Lower lobe of right lung (tissue), 2 donors: ENCODE measurements around the gene ALAS1. TPM values are rescaled to one million over a fixed set of nuclear protein-coding genes. Genes with fewer than 3 reads are reported as not detected.

Experiments used
- ATAC-seq, 2 donors: fragments of 200-7000 bp; cut with Tn5 transposase; one replicate each; pipeline ENCODE4 v1.9.1; 2020 to 2022; ENCODE audit warnings: mild to moderate bottlenecking in 2 of 2, moderate library complexity in 2 of 2
- DNase-seq: peaks from one replicate; pipeline ENCODE4 v3.0.0-alpha.2; 2020
- H3K27ac ChIP-seq: fragments of 200-600 bp; one replicate; pipeline ENCODE4 v1.8.0; 2022
- H3K27me3 ChIP-seq: fragments of 200-600 bp; one replicate; pipeline ENCODE4 v1.8.0; 2022; ENCODE audit warnings: low read depth
- H3K36me3 ChIP-seq: fragments of 200-600 bp; one replicate; pipeline ENCODE4 v1.8.0; 2022; ENCODE audit warnings: mild to moderate bottlenecking
- H3K4me1 ChIP-seq: fragments of 200-600 bp; one replicate; pipeline ENCODE4 v1.8.0; 2022
- H3K4me3 ChIP-seq: fragments of 200-600 bp; one replicate; pipeline ENCODE4 v1.8.0; 2022; ENCODE audit warnings: mild to moderate bottlenecking
- H3K9me3 ChIP-seq: fragments of 200-600 bp; one replicate; pipeline ENCODE4 v1.8.0; 2022
- intact Hi-C: fragments of 100-400 bp; cut with DNase I; formaldehyde crosslinking; loops from one replicate; pipeline ENCODE4 v1.11.0; 2022
- total RNA-seq: library from RNA; stranded (reverse); fragmentation: NEBNext Ultra II Directional; extraction: Animal tissue kit (Norgen Biotek cat#: 25700); gene quantifications from one replicate; pipeline ENCODE4 v1.2.1, GENCODE V29; 2021
- TF ChIP-seq, protein P1 (sequence below): fragments of 200-600 bp; IDR thresholded peaks from one replicate; pipeline ENCODE4 v1.8.0; 2022; ENCODE audit warnings: antibody characterized with exemption, mild to moderate bottlenecking
- donor health status: DM: no; HTN: yes; CAD: no; lungs with severe emphysema.

ALAS1 gene
- total RNA-seq, 1 donor from 2014 or later = 103 TPM

DNA sequence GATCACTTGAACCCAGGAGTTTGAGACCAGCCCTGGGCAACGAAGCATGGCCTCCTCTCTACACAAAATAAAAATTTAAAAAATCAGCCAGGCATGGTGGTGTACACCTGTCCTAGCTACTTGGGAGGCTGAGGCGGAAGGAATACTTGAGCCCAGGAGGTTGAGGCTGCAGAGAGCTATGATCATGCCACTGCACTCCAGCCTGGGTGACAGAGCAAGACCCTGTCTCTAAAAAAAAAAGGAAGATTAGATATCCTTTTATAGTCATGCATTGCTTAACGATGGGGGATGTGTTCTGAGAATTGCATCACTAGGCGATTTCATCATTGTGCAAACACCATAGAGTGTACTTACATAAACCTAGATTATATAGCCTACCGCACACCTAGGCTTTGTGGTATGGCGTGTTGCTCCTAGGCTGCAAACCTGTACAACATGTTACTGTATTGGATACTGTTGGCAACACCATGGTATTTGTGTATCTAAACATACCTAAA lies 12.6 kb downstream of the ALAS1 start:
- DNase-seq (no peak), ATAC-seq (peak; percentile 79 to 89)
- peaks cover 100% of the 10 kb centered on the region for H3K36me3 ChIP-seq
- H3K4me1 ChIP-seq = peaks cover 25% of the 10 kb centered on the region
- no peaks in the 10 kb centered on the region for H3K9me3 ChIP-seq
- no peak overlapping the region for H3K4me3 ChIP-seq
- intact Hi-C loops = no loop called here
- H3K27me3 ChIP-seq = no peaks in the 10 kb centered on the region
- peak overlapping the region; percentile 67 for H3K27ac ChIP-seq
- TF ChIP-seq, protein P1, sequence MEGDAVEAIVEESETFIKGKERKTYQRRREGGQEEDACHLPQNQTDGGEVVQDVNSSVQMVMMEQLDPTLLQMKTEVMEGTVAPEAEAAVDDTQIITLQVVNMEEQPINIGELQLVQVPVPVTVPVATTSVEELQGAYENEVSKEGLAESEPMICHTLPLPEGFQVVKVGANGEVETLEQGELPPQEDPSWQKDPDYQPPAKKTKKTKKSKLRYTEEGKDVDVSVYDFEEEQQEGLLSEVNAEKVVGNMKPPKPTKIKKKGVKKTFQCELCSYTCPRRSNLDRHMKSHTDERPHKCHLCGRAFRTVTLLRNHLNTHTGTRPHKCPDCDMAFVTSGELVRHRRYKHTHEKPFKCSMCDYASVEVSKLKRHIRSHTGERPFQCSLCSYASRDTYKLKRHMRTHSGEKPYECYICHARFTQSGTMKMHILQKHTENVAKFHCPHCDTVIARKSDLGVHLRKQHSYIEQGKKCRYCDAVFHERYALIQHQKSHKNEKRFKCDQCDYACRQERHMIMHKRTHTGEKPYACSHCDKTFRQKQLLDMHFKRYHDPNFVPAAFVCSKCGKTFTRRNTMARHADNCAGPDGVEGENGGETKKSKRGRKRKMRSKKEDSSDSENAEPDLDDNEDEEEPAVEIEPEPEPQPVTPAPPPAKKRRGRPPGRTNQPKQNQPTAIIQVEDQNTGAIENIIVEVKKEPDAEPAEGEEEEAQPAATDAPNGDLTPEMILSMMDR = no peak

DNA sequence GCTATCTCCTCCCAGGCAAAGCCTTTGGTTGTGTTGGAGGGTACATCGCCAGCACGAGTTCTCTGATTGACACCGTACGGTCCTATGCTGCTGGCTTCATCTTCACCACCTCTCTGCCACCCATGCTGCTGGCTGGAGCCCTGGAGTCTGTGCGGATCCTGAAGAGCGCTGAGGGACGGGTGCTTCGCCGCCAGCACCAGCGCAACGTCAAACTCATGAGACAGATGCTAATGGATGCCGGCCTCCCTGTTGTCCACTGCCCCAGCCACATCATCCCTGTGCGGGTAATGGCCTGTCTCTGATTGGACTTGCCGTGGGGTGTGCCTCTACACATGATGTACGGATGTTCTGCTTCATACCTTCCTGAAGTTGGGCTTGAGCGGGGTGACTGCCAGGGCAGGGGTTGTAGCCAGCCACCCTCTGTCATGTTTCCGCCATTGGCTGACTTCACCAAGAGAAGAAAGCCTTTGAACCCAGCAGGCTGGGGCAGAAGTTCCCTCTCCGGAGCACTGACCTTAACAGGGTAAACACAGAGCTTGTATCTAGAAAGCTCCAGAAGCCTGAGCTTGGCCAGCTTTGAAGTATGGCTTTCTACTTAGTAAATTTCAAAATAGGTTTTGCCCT lies 13.4 kb downstream of the ALAS1 start:
- DNase-seq = no peak
- H3K27ac ChIP-seq = peak overlapping the region; percentile 51
- H3K9me3 ChIP-seq = no peaks in the 10 kb centered on the region
- H3K27me3 ChIP-seq = no peaks in the 10 kb centered on the region
- no peak overlapping the region for H3K4me3 ChIP-seq
- peaks cover 27% of the 10 kb centered on the region for H3K4me1 ChIP-seq
- no peak for ATAC-seq
- TF ChIP-seq, protein P1 = no peak
- intact Hi-C loops = no loop called here
- peaks cover 97% of the 10 kb centered on the region for H3K36me3 ChIP-seq

DNA sequence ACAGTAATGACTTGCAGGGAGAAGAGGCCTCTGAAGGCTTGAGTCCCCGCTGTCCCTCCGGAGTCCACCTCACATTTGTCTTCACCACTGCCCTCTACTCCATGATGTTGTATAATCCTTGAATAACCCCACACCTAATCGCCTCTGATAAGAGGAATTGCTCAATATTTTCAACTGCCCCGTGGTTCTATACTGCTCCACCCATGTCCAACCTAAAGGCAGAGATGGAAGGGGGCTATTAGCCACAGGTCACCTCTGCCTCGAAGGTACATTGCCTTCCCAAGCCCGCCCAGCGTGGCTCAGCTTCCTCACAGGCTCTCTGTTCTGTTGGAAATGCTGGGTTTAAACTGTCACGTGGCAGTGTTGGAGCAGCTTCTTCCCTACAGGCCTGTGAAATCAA lies 15.0 kb downstream of the ALAS1 start:
- intact Hi-C loops = no loop called here
- TF ChIP-seq, protein P1 = no peak
- Histone ChIP-seq H3K27ac (no peak overlapping the region), H3K36me3 (peaks cover 81% of the 10 kb centered on the region), H3K27me3 (no peaks in the 10 kb centered on the region), H3K9me3 (no peaks in the 10 kb centered on the region), H3K4me3 (no peak overlapping the region), H3K4me1 (peaks cover 42% of the 10 kb centered on the region)
- ATAC-seq (no peak), DNase-seq (no peak)

DNA sequence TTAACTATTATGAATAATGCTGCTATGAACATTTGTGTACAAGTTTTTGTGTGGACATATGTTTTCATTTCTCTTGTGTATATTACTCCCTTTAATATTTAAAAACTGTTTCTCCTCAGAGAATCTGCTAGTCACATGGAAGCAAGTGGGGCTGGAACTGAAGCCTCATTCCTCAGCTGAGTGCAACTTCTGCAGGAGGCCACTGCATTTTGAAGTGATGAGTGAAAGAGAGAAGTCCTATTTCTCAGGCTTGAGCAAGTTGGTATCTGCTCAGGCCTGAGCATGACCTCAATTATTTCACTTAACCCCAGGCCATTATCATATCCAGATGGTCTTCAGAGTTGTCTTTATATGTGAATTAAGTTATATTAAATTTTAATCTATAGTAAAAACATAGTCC lies 15.9 kb downstream of the ALAS1 start:
- no peaks in the 10 kb centered on the region for H3K9me3 ChIP-seq
- intact Hi-C loops = no loop called here
- H3K27me3 ChIP-seq = no peaks in the 10 kb centered on the region
- peaks cover 72% of the 10 kb centered on the region for H3K36me3 ChIP-seq
- TF ChIP-seq, protein P1 = no peak
- no peak overlapping the region for H3K4me3 ChIP-seq
- ATAC-seq = no peak
- H3K4me1 ChIP-seq = peaks cover 51% of the 10 kb centered on the region
- no peak overlapping the region for H3K27ac ChIP-seq
- no peak for DNase-seq

DNA sequence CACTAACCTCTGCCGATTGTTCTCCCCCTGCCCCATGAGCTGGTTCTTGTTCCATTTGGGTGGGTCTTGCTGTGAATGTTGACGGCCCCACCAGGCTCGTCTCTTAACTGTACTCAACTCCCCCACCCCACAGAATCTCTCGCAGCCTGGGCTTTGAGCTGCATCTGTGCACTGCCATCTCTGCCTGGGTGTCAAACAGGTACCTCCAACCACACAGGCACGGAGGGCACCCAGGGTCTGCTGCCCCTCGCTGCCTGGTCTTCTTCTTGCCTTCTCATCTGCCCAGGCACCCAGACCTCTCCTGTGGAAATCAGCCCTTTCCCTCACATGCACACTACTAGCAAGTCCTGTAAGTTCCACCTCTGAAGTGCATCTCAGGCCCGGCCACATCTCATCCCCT lies 17.4 kb downstream of the ALAS1 start:
- DNase-seq (no peak), ATAC-seq (no peak)
- TF ChIP-seq, protein P1 = no peak
- intact Hi-C loops = no loop called here
- H3K4me1 ChIP-seq = peaks cover 56% of the 10 kb centered on the region
- no peak overlapping the region for H3K4me3 ChIP-seq
- no peaks in the 10 kb centered on the region for H3K27me3 ChIP-seq
- no peaks in the 10 kb centered on the region for H3K9me3 ChIP-seq
- H3K27ac ChIP-seq = no peak overlapping the region
- peaks cover 57% of the 10 kb centered on the region for H3K36me3 ChIP-seq
